Measurements from ENCODE around the gene HACL1.

The HACL1 gene

GRCh38 chr3:15523660-15524417, 77.5 kb downstream of the HACL1 start:
- no peak for DNase-seq (ENCODE audit: low spot score)

- DNase-seq (ENCODE audit: low spot score) = no peak
Observed at GRCh38 chr3:15522016-15522415, 79.4 kb downstream of the HACL1 start.

- DNase-seq (ENCODE audit: low spot score) = no peak
Observed at GRCh38 chr3:15521573-15521965, 79.8 kb downstream of the HACL1 start, which contains the start of gene COLQ. COLQ (minus strand) TSS chr3:15521706; CDS start chr3:15521625, 81 bp downstream.

- no peak for DNase-seq (ENCODE audit: low spot score)
Observed at GRCh38 chr3:15520804-15521572, 80.4 kb downstream of the HACL1 start.

GRCh38 chr3:15520185-15520584, 81.2 kb downstream of the HACL1 start:
- DNase-seq (ENCODE audit: low spot score) = no peak

- no peak for DNase-seq (ENCODE audit: low spot score)
Observed at GRCh38 chr3:15519096-15519495, 82.3 kb downstream of the HACL1 start.

GRCh38 chr3:15514663-15515340, 86.6 kb downstream of the HACL1 start:
- DNase-seq (ENCODE audit: low spot score) = no peak

GRCh38 chr3:15513810-15514662, 87.3 kb downstream of the HACL1 start:
- no peak for DNase-seq (ENCODE audit: low spot score)

- no peak for DNase-seq (ENCODE audit: low spot score)
Observed at GRCh38 chr3:15513116-15513515, 88.3 kb downstream of the HACL1 start.

GRCh38 chr3:15512166-15512565, 89.2 kb downstream of the HACL1 start:
- DNase-seq (ENCODE audit: low spot score) = no peak

GRCh38 chr3:15511156-15511555, 90.2 kb downstream of the HACL1 start:
- no peak for DNase-seq (ENCODE audit: low spot score)
